ENCODE results near the gene RAP2B.

DNA sequence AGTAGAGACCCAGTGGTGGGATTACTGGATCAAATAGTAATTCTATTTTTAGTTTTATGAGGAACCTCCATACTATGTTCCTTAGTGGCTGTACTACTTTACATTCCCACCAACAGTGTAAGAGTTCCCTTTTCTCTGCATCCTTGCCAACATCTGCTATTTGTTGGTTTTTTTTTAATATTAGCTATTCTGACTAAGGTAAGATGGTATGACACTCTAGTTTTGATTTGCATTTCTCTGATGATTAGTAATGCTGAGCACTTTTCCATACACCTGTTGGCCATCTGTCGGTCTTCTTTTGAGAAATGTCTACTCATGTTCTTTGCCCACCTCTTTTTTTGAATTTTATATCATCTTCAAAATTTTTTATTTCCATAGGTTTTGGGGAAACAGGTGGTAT, 34.2 kb upstream of the RAP2B start:
- no peak for TF ChIP-seq POLR2A (IDR thresholded peaks at IDR 0.05)
- TF ChIP-seq, protein P1, sequence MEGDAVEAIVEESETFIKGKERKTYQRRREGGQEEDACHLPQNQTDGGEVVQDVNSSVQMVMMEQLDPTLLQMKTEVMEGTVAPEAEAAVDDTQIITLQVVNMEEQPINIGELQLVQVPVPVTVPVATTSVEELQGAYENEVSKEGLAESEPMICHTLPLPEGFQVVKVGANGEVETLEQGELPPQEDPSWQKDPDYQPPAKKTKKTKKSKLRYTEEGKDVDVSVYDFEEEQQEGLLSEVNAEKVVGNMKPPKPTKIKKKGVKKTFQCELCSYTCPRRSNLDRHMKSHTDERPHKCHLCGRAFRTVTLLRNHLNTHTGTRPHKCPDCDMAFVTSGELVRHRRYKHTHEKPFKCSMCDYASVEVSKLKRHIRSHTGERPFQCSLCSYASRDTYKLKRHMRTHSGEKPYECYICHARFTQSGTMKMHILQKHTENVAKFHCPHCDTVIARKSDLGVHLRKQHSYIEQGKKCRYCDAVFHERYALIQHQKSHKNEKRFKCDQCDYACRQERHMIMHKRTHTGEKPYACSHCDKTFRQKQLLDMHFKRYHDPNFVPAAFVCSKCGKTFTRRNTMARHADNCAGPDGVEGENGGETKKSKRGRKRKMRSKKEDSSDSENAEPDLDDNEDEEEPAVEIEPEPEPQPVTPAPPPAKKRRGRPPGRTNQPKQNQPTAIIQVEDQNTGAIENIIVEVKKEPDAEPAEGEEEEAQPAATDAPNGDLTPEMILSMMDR (IDR thresholded peaks at IDR 0.05) = no peak

Measured in thyroid gland (tissue), 4 donors.